Spleen (tissue), 11 donors: ENCODE measurements around the gene CLDN4. TPM values are rescaled to one million over a fixed set of nuclear protein-coding genes. Genes with fewer than 3 reads are reported as not detected.

Experiments used
- DNase-seq: peaks from one replicate; pipeline ENCODE4 v3.0.0-alpha.2; 2020
- H3K27ac ChIP-seq, 8 donors: fragments of 200-600 bp; sonication (generic) in 7 of 8; 1 replicate in 4 of 8; 2 replicates in 4 of 8; pipeline versions ENCODE4 v1.5.0 to v1.8.0; 2016 to 2021; ENCODE audit warnings: inconsistent platforms in 4 of 8, mild to moderate bottlenecking in 4 of 8, moderate library complexity in 1 of 8
- H3K27me3 ChIP-seq, 7 donors: fragments of 200-600 bp; sonication (generic) in 6 of 7; replicated peaks in 1 of 7; 1 replicate in 4 of 7; 2 replicates in 3 of 7; pipeline versions ENCODE4 v1.5.0 to v1.8.0; 2016 to 2021; ENCODE audit warnings: inconsistent platforms in 3 of 7, mild to moderate bottlenecking in 1 of 7
- H3K36me3 ChIP-seq, 6 donors: fragments of 200-600 bp; sonication (generic) in 5 of 6; 1 replicate in 4 of 6; 2 replicates in 2 of 6; pipeline versions ENCODE4 v1.5.0 to v1.8.0; 2016 to 2021; ENCODE audit warnings: inconsistent platforms in 2 of 6
- H3K4me1 ChIP-seq, 6 donors: fragments of 200-600 bp; sonication (generic) in 5 of 6; 1 replicate in 3 of 6; 2 replicates in 3 of 6; pipeline versions ENCODE4 v1.5.0 to v1.8.0; 2016 to 2021; ENCODE audit warnings: inconsistent platforms in 3 of 6
- H3K4me3 ChIP-seq, 8 donors: fragments of 200-600 bp; sonication (generic) in 7 of 8; 1 replicate in 4 of 8; 2 replicates in 4 of 8; pipeline versions ENCODE4 v1.5.0 to v1.8.0; 2016 to 2021; ENCODE audit warnings: inconsistent platforms in 4 of 8, mild to moderate bottlenecking in 4 of 8, moderate library complexity in 2 of 8
- H3K9me3 ChIP-seq, 8 donors: fragments of 200-600 bp; sonication (generic) in 7 of 8; 1 replicate in 4 of 8; 2 replicates in 4 of 8; pipeline versions ENCODE4 v1.5.0 to v1.8.0; 2016 to 2021; ENCODE audit warnings: inconsistent platforms in 4 of 8
- POLR2A ChIP-seq, 3 donors: fragments of 450-650 bp; IDR thresholded peaks; one replicate each; pipeline ENCODE4 v1.5.1; 2017; ENCODE audit warnings: antibody characterized with exemption in 3 of 3, mild to moderate bottlenecking in 1 of 3
- POLR2AphosphoS5 ChIP-seq, 3 donors: sonication (generic); formaldehyde crosslinking; IDR thresholded peaks; one replicate each; pipeline ENCODE4 v1.5.1; 2017; ENCODE audit warnings: antibody characterized with exemption in 3 of 3
- WGBS, 5 donors: extraction: QIAGEN DNeasy Blood & Tissue Kit in 3 of 5; methylation state at CpG; one replicate each; pipeline versions ENCODE4 v1.1.5 to v1.1.7; 2013 to 2018; 5-methylcytosine and 5-hydroxymethylcytosine counted together
- intact Hi-C: fragments of 100-400 bp; cut with DNase I; formaldehyde crosslinking; loops from one replicate; pipeline ENCODE4 v1.15.0; 2023; ENCODE audit warnings: low total_unique reads
- polyA plus RNA-seq, 3 donors: library from polyadenylated mRNA; stranded (reverse); fragments of 200-250 nt; gene quantifications; one replicate each; pipeline ENCODE4 v1.2.1, GENCODE V29; 2013
- total RNA-seq, 7 donors: library from RNA; depleted of rRNA in 3 of 7; stranded (reverse); fragments of >200 nt in 3 of 7; fragmentation: NEBNext Ultra II Directional in 4 of 7; extraction: Animal tissue kit (Norgen Biotek cat#: 25700) in 4 of 7; gene quantifications; one replicate each; pipeline versions ENCODE4 v1.1.0 to v1.2.1, GENCODE V29; 2016 to 2021
- TF ChIP-seq, protein P1 (sequence below), 11 experiments: fragments of 200-600 bp in 7 of 11; fragments of 450-650 bp in 4 of 11; sonication (generic) in 4 of 11; IDR thresholded peaks in 8 of 11; conservative IDR thresholded peaks in 3 of 11; 1 replicate in 7 of 11; 2 replicates in 4 of 11; pipeline versions ENCODE4 v1.4.0 to v1.8.0; 2016 to 2021; ENCODE audit warnings: antibody characterized with exemption in 11 of 11, inconsistent platforms in 4 of 11, mild to moderate bottlenecking in 1 of 11
- donor health status: healthy with polysubstance abuse.
- donor health status: DM: no; HTN: no; CAD: no; lungs with moderate emphysema.
- donor health status: DM: no; HTN: no; CAD: no.
- donor health status: Bipolar disorder and iron deficiency.
- donor health status: healthy.
- donor health status: DM: no; HTN: no; CAD: no.
- donor health status: DM: yes; HTN: yes; CAD: no.

CLDN4 gene
- total and polyA plus RNA-seq, 10 donors = 0.13 to 1.0 (median 0.33) TPM; not detected in 1

DNA sequence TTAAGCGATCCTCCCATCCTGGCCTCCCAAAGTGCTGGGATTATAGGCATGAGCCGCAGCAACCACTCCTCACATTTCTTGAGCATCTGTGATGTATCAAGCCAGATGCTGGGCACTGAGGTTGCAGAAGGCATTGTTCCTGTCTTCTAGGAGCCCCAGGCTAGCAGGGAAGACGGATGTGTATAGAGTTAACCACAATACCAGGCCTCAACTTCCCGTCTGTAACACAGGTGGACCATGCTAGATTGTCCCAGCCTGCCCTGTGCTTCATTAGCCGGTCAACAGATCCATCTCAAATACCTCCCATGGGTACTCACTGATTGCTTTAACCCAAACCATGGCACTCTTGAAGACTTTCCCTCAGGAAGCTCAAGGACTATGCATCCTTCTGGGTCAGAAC is 1.8 kb upstream of the CLDN4 start:
- Histone ChIP-seq H3K9me3 (no peaks in the 10 kb centered on the region), H3K36me3 (no peaks in the 10 kb centered on the region), H3K27ac (no peak overlapping the region), H3K4me3 (no peak overlapping the region), H3K4me1 (peaks cover 15 to 75% (median 43%) of the 10 kb centered on the region in 6 donors), H3K27me3 (no peaks in the 10 kb centered on the region)
- intact Hi-C loops = no loop called here
- 62 to 80% (median 69%) methylated on average over 5 of the region's 5 CpGs for WGBS, 5 donors
- TF ChIP-seq POLR2A (IDR thresholded peaks at IDR 0.05) = no peak
- DNase-seq = no peak

DNA sequence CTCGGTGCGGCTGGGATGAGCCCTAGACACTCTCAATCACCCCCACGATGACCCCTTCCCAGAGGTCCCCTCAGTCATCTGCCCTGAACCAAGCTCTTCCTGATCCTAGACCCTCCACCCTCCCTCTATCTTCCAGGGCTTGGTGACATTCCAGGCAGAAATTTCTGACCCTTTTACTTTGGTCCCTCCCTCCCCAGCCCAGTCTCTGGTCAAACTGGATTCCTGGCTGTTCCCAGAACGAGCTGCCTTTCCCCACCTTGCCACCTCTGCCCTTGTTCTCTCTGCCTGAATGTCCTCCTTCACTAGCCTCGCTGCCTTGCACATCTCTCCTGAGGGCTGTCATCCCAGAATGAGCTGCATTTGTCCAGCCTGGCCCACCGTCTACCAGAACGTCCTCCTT is 1.3 kb upstream of the CLDN4 start:
- Histone ChIP-seq H3K27ac (no peak overlapping the region), H3K4me1 (peaks cover 15 to 75% (median 43%) of the 10 kb centered on the region in 6 donors), H3K27me3 (no peaks in the 10 kb centered on the region), H3K36me3 (no peaks in the 10 kb centered on the region), H3K9me3 (no peaks in the 10 kb centered on the region), H3K4me3 (no peak overlapping the region)
- 64 to 74% (median 66%) methylated on average over 6 to 7 of the region's 7 CpGs for WGBS, 5 donors
- no peak for DNase-seq
- intact Hi-C loops = no loop called here
- TF ChIP-seq, protein P1, sequence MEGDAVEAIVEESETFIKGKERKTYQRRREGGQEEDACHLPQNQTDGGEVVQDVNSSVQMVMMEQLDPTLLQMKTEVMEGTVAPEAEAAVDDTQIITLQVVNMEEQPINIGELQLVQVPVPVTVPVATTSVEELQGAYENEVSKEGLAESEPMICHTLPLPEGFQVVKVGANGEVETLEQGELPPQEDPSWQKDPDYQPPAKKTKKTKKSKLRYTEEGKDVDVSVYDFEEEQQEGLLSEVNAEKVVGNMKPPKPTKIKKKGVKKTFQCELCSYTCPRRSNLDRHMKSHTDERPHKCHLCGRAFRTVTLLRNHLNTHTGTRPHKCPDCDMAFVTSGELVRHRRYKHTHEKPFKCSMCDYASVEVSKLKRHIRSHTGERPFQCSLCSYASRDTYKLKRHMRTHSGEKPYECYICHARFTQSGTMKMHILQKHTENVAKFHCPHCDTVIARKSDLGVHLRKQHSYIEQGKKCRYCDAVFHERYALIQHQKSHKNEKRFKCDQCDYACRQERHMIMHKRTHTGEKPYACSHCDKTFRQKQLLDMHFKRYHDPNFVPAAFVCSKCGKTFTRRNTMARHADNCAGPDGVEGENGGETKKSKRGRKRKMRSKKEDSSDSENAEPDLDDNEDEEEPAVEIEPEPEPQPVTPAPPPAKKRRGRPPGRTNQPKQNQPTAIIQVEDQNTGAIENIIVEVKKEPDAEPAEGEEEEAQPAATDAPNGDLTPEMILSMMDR (IDR thresholded peaks at IDR 0.05 in 8 of 11, conservative IDR thresholded peaks at IDR 0.05 in 3 of 11) = no peak
- no peak for TF ChIP-seq POLR2A (IDR thresholded peaks at IDR 0.05)
- no peak for TF ChIP-seq POLR2AphosphoS5 (IDR thresholded peaks at IDR 0.05)

DNA sequence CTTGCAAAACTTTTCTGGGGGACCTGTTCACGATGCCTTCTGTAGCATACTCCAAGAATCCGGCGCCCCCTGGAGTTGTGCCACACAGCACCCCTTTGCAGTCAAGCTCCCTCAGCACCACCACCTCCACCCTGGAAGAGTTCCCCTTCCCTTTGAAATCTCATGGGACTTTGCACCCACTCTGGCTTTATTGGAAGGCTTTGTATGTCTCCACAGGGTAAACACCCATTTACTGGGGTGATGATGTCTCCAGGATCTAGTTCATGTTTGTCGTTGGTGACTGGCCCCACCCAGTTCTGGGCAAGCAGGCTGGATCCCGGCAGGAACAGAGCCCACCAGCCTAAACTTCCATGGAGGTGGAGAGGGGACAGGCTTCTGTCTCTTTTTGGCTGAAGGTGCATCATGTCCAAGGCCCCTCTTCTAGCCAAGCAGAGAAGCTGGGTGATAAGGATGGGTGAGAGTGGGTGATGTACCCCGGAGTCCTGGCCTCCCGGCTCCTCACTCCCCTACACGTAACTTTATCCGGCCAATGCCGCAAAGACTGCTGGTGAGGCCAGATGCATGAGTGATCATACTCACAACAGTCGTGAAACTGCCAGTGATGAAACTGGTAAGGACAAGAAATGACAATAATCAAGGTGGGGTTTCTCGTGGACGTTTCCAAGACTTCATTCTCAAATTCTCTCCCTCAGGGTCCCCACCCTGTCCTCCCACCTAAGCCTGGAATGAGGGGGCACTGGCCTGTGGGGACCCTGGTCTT is 695 bp upstream of the CLDN4 start:
- no peak for TF ChIP-seq POLR2AphosphoS5 (IDR thresholded peaks at IDR 0.05)
- 75 to 89% (median 83%) methylated on average over 12 to 13 of the region's 13 CpGs for WGBS, 5 donors
- Histone ChIP-seq H3K36me3 (no peaks in the 10 kb centered on the region), H3K4me3 (no peak overlapping the region), H3K4me1 (peaks cover 15 to 75% (median 43%) of the 10 kb centered on the region in 6 donors), H3K9me3 (no peaks in the 10 kb centered on the region), H3K27ac (no peak overlapping the region), H3K27me3 (no peaks in the 10 kb centered on the region)
- DNase-seq = no peak
- intact Hi-C loops = no loop called here

DNA sequence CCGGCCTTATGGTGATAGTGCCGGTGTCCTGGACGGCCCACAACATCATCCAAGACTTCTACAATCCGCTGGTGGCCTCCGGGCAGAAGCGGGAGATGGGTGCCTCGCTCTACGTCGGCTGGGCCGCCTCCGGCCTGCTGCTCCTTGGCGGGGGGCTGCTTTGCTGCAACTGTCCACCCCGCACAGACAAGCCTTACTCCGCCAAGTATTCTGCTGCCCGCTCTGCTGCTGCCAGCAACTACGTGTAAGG is 713 bp downstream of the CLDN4 start:
- 62 to 91% (median 81%) methylated on average over 10 to 16 of the region's 16 CpGs for WGBS, 5 donors
- H3K4me3 ChIP-seq = no peak overlapping the region
- peak overlapping the region in 6 of 8 donors; percentile 51 to 81 (median 64) for H3K27ac ChIP-seq
- intact Hi-C loops = no loop called here
- H3K27me3 ChIP-seq = no peaks in the 10 kb centered on the region
- H3K36me3 ChIP-seq = no peaks in the 10 kb centered on the region
- TF ChIP-seq, protein P1 (IDR thresholded peaks at IDR 0.05 in 8 of 11, conservative IDR thresholded peaks at IDR 0.05 in 3 of 11) = no peak
- TF ChIP-seq POLR2AphosphoS5 (IDR thresholded peaks at IDR 0.05) (no peak), POLR2A (IDR thresholded peaks at IDR 0.05) (no peak)
- no peak for DNase-seq
- no peaks in the 10 kb centered on the region for H3K9me3 ChIP-seq
- H3K4me1 ChIP-seq = peaks cover 13 to 64% (median 38%) of the 10 kb centered on the region in 6 donors

DNA sequence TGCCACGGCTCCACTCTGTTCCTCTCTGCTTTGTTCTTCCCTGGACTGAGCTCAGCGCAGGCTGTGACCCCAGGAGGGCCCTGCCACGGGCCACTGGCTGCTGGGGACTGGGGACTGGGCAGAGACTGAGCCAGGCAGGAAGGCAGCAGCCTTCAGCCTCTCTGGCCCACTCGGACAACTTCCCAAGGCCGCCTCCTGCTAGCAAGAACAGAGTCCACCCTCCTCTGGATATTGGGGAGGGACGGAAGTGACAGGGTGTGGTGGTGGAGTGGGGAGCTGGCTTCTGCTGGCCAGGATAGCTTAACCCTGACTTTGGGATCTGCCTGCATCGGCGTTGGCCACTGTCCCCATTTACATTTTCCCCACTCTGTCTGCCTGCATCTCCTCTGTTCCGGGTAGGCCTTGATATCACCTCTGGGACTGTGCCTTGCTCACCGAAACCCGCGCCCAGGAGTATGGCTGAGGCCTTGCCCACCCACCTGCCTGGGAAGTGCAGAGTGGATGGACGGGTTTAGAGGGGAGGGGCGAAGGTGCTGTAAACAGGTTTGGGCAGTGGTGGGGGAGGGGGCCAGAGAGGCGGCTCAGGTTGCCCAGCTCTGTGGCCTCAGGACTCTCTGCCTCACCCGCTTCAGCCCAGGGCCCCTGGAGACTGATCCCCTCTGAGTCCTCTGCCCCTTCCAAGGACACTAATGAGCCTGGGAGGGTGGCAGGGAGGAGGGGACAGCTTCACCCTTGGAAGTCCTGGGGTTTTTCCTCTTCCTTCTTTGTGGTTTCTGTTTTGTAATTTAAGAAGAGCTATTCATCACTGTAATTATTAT is 1.2 kb downstream of the CLDN4 start:
- no peak for DNase-seq
- peaks cover 7 to 59% (median 33%) of the 10 kb centered on the region in 6 donors for H3K4me1 ChIP-seq
- H3K27ac ChIP-seq = peak overlapping the region in 6 of 8 donors; percentile 51 to 81 (median 64)
- intact Hi-C loops = no loop called here
- TF ChIP-seq POLR2AphosphoS5 (IDR thresholded peaks at IDR 0.05) = peak; percentile 50 to 79 (median 62)
- TF ChIP-seq, protein P1 (IDR thresholded peaks at IDR 0.05 in 8 of 11, conservative IDR thresholded peaks at IDR 0.05 in 3 of 11) = no peak
- TF ChIP-seq POLR2A (IDR thresholded peaks at IDR 0.05) = no peak
- no peaks in the 10 kb centered on the region for H3K36me3 ChIP-seq
- no peak overlapping the region for H3K4me3 ChIP-seq
- WGBS, 5 donors = 57 to 91% (median 70%) methylated on average over 14 to 16 of the region's 16 CpGs
- no peaks in the 10 kb centered on the region for H3K9me3 ChIP-seq
- H3K27me3 ChIP-seq = no peaks in the 10 kb centered on the region
